ENCODE data around the gene TTC39A.

DNA sequence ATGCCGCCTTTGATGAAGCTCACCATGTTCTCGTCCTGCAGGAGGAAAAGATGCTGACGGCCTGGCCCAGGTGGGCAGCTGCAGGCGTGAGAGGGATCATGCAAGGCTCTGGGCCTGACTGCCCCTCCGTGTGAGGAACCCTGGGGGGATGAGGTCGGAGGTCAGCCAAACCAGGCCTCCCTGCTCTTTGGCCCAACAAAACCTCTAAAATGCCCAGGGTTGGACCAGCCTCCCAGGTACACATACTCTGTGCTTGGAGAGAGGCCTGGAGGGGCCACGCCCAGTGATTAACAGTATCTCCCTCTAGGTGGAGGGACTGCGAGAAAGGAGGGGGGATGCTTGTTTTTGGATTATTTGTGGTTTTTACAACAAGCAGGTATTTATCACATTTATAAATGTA lies 21.1 kb downstream of the TTC39A start:
- no peak for TF ChIP-seq POLR2A (IDR thresholded peaks at IDR 0.05)
- TF ChIP-seq, protein P1, sequence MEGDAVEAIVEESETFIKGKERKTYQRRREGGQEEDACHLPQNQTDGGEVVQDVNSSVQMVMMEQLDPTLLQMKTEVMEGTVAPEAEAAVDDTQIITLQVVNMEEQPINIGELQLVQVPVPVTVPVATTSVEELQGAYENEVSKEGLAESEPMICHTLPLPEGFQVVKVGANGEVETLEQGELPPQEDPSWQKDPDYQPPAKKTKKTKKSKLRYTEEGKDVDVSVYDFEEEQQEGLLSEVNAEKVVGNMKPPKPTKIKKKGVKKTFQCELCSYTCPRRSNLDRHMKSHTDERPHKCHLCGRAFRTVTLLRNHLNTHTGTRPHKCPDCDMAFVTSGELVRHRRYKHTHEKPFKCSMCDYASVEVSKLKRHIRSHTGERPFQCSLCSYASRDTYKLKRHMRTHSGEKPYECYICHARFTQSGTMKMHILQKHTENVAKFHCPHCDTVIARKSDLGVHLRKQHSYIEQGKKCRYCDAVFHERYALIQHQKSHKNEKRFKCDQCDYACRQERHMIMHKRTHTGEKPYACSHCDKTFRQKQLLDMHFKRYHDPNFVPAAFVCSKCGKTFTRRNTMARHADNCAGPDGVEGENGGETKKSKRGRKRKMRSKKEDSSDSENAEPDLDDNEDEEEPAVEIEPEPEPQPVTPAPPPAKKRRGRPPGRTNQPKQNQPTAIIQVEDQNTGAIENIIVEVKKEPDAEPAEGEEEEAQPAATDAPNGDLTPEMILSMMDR (IDR thresholded peaks at IDR 0.05), result no peak

Measured in uterus (tissue), 2 donors.